Stomach (tissue), 9 donors: Measurements from ENCODE around the gene SEL1L. TPM values are rescaled to one million over a fixed set of nuclear protein-coding genes. Genes with fewer than 3 reads are reported as not detected.
"Not testable (repeated sequence)": the region's sequence is repeated elsewhere in the genome, so short reads cannot be mapped to it uniquely, and the experiment has no call there.

ENCODE experiments used
- DNase-seq, 2 donors: peaks; one replicate each; pipeline versions ENCODE4 v3.0.0 to v3.0.0-alpha.2; 2013 to 2019
- H3K27ac ChIP-seq, 5 donors: fragments of 200-600 bp in 4 of 5; sonication (generic) in 4 of 5; one replicate each; pipeline ENCODE4 v1.5.1; 2013 to 2019; ENCODE audit warnings: mild to moderate bottlenecking in 1 of 5, moderate library complexity in 1 of 5
- H3K27me3 ChIP-seq, 3 donors: fragments of 200-600 bp; sonication (generic); one replicate each; pipeline ENCODE4 v1.5.1; 2017 to 2019; ENCODE audit warnings: mixed run types in 1 of 3
- H3K36me3 ChIP-seq, 4 donors: fragments of 200-600 bp; sonication (generic); 1 replicate in 3 of 4; 2 replicates in 1 of 4; pipeline ENCODE4 v1.5.1; 2016 to 2019
- H3K4me1 ChIP-seq, 4 donors: fragments of 200-600 bp; sonication (generic); one replicate each; pipeline ENCODE4 v1.5.1; 2016 to 2019
- H3K4me3 ChIP-seq, 4 donors: fragments of 200-600 bp; sonication (generic) in 3 of 4; one replicate each; pipeline ENCODE4 v1.5.1; 2016 to 2019; ENCODE audit warnings: mild to moderate bottlenecking in 1 of 4
- H3K9me3 ChIP-seq, 4 donors: fragments of 200-600 bp; sonication (generic); one replicate each; pipeline ENCODE4 v1.5.1; 2016 to 2019
- EP300 ChIP-seq: sonication (generic); formaldehyde crosslinking; IDR thresholded peaks from one replicate; pipeline ENCODE4 v1.6.1; 2017; ENCODE audit warnings: antibody characterized with exemption
- POLR2A ChIP-seq, 4 donors: fragments of 450-650 bp; IDR thresholded peaks; one replicate each; pipeline ENCODE4 v1.6.1; 2016; ENCODE audit warnings: antibody characterized with exemption in 4 of 4, control low read depth in 2 of 4, mild to moderate bottlenecking in 1 of 4, moderate library complexity in 1 of 4
- POLR2AphosphoS5 ChIP-seq, 3 donors: sonication (generic); formaldehyde crosslinking; IDR thresholded peaks; one replicate each; pipeline ENCODE4 v1.6.1; 2016; ENCODE audit warnings: antibody characterized with exemption in 3 of 3
- WGBS, 5 donors: extraction: QIAGEN DNeasy Blood & Tissue Kit in 3 of 5; methylation state at CpG; one replicate each; pipeline versions ENCODE4 v1.1.5 to v1.1.7; 2013 to 2018; 5-methylcytosine and 5-hydroxymethylcytosine counted together
- intact Hi-C: fragments of 100-400 bp; cut with DNase I; formaldehyde crosslinking; loops from one replicate; pipeline ENCODE4 v1.15.1; 2023; ENCODE audit warnings: low total_unique reads
- polyA plus RNA-seq, 3 donors: library from polyadenylated mRNA; stranded (reverse); fragments of 200-250 nt; gene quantifications; one replicate each; pipeline ENCODE4 v1.2.3, GENCODE V29; 2013
- total RNA-seq, 5 donors: library from RNA; depleted of rRNA; stranded (reverse); fragments of >200 nt; gene quantifications; one replicate each; pipeline versions ENCODE4 v1.1.0 to v1.2.3, GENCODE V29; 2014 to 2016
- TF ChIP-seq, protein P1 (sequence below), 7 experiments: fragments of 450-650 bp in 4 of 7; fragments of 200-600 bp in 3 of 7; sonication (generic) in 3 of 7; IDR thresholded peaks; one replicate each; pipeline ENCODE4 v1.5.1; 2016 to 2019; ENCODE audit warnings: antibody characterized with exemption in 7 of 7, control low read depth in 2 of 7, mild to moderate bottlenecking in 1 of 7
- donor health status: healthy with polysubstance abuse.
- donor health status: Bipolar disorder and iron deficiency.
- donor health status: healthy.

Gene SEL1L
- total and polyA plus RNA-seq, 8 donors, result 5.0 to 175 (median 12.8) TPM

DNA sequence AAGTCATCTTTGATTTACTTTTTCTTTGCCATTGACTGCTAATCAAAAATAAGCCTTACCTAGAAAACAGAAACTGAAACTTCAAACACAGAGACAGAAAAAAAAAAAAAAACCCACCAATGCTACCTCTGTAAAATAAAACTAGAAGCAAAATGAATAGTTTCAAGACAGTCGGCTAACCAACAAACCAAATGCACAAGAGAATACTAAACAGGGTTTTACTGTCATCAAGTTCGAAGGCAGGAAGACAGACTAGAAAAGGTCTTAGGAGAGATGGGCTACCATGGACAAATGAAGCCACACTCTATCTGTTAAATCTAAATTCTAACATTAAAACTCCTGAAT is 59.5 kb downstream of the SEL1L start:
- H3K4me3 ChIP-seq, result no peak overlapping the region
- peaks cover 15 to 58% (median 50%) of the 10 kb centered on the region in 4 donors for H3K36me3 ChIP-seq
- WGBS, 5 donors, result 53 to 85% (median 74%) methylated on average over 2 of the region's 2 CpGs
- H3K27me3 ChIP-seq, result no peaks in the 10 kb centered on the region
- H3K9me3 ChIP-seq, result no peaks in the 10 kb centered on the region
- no peak for TF ChIP-seq POLR2A (IDR thresholded peaks at IDR 0.05)
- TF ChIP-seq, protein P1, sequence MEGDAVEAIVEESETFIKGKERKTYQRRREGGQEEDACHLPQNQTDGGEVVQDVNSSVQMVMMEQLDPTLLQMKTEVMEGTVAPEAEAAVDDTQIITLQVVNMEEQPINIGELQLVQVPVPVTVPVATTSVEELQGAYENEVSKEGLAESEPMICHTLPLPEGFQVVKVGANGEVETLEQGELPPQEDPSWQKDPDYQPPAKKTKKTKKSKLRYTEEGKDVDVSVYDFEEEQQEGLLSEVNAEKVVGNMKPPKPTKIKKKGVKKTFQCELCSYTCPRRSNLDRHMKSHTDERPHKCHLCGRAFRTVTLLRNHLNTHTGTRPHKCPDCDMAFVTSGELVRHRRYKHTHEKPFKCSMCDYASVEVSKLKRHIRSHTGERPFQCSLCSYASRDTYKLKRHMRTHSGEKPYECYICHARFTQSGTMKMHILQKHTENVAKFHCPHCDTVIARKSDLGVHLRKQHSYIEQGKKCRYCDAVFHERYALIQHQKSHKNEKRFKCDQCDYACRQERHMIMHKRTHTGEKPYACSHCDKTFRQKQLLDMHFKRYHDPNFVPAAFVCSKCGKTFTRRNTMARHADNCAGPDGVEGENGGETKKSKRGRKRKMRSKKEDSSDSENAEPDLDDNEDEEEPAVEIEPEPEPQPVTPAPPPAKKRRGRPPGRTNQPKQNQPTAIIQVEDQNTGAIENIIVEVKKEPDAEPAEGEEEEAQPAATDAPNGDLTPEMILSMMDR (IDR thresholded peaks at IDR 0.05), result no peak
- TF ChIP-seq POLR2AphosphoS5 (IDR thresholded peaks at IDR 0.05), result no peak
- TF ChIP-seq EP300, result no peak
- H3K4me1 ChIP-seq, result no peaks in the 10 kb centered on the region
- no peak for DNase-seq
- H3K27ac ChIP-seq, result peak overlapping the region in 2 of 5 donors; percentile 25 to 66
- intact Hi-C loops, result no loop called here

DNA sequence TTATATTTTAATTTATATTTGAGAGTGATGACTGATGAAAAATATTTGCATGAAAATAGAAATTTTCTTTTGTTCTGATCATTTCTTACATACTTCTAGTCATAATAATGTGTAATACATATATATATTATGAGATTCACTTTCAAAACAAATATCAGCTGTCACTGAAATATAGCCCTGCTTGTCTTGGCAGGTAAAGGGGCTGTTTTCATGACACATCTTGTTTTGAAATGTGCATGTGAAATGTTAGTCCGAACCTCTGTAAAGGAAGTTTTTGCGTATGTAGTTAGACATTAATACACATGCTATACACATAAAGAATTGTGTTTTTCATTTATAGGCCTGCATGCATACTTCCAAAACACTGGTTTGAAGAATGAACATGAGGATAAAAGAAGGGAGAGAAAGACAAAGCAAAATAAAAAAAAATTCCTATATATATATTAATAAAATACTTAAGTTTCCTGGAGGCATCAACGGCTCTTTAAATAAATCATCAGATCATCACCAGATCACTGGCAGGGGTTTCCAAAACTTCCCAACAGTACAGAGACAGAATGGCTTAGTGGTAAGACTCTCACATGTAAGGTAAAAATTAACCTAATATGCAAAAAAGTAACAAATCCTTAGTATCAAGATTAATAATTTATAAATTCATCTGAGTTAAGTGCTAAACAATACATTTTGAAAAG is 60.1 kb downstream of the SEL1L start:
- intact Hi-C loops, result no loop called here
- no peak overlapping the region for H3K4me3 ChIP-seq
- H3K9me3 ChIP-seq, result no peaks in the 10 kb centered on the region
- H3K27ac ChIP-seq, result peak overlapping the region in 2 of 5 donors; percentile 25 to 66
- H3K4me1 ChIP-seq, result no peaks in the 10 kb centered on the region
- TF ChIP-seq, protein P1 (IDR thresholded peaks at IDR 0.05), result no peak
- TF ChIP-seq POLR2AphosphoS5 (IDR thresholded peaks at IDR 0.05) (no peak), POLR2A (IDR thresholded peaks at IDR 0.05) (no peak), EP300 (no peak)
- H3K27me3 ChIP-seq, result no peaks in the 10 kb centered on the region
- DNase-seq, result no peak
- peaks cover 10 to 53% (median 45%) of the 10 kb centered on the region in 4 donors for H3K36me3 ChIP-seq
- WGBS, 5 donors, result 67 to 81% (median 77%) methylated on average over 3 of the region's 3 CpGs

DNA sequence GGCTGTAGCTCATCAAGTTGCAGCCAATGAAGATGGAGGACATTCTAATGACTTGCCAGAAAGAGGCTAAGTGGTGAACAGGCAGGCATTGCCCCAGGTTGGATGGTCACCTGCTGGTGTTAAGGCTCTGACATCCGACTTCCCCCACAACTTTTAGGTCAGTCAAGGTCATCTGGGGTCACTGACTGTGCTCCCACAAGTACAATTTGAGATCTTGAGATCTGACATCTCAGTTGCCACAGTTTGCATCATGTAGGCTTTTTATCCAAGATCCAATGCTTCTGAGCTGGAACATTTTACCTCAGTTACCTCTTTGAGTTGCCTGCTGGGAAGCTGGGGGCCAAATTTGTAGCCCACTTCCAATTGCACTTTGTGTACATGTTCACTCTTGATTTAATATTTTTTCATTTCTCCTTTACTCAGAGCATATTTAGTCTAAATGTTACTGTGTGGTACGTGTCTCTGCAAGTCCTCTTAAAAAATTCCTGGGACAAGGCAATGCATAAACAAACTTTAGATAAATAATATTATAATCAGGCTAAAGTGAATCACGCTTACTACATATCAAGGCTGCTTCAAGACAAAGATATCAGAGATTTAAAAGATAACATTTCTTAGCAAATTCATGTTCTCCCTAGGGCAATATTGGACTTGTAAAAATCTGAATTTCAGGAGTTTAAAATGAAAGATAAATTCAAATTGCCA is 61.4 kb downstream of the SEL1L start:
- Histone ChIP-seq H3K27ac (no peak overlapping the region), H3K9me3 (no peaks in the 10 kb centered on the region), H3K4me1 (no peaks in the 10 kb centered on the region), H3K4me3 (no peak overlapping the region), H3K36me3 (peaks cover 4 to 40% (median 31%) of the 10 kb centered on the region in 4 donors), H3K27me3 (no peaks in the 10 kb centered on the region)
- intact Hi-C loops, result no loop called here
- TF ChIP-seq EP300 (no peak), POLR2AphosphoS5 (IDR thresholded peaks at IDR 0.05) (no peak), POLR2A (IDR thresholded peaks at IDR 0.05) (no peak)
- TF ChIP-seq, protein P1 (IDR thresholded peaks at IDR 0.05), result no peak
- WGBS, 5 donors, result 66 to 84% (median 77%) methylated on average over 3 of the region's 3 CpGs
- no peak for DNase-seq

DNA sequence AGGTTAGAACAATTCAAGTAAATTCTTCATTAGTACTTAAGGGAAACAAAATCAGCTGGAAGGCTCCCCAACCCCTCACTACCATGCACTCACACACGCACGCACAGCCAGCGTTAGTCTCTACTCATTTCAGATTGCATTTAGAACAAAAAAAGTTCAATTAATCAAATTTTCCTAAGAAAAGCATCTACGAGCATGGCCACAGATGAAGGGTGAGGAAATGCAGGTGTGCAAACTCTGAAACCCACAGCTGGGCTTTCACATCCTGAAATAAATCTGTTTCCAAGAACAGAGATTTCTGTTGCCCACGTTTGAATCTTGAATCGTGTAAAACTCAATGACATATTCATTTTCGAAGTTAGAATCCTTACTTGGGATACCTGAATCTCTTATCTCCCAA is 62.6 kb downstream of the SEL1L start:
- Histone ChIP-seq H3K9me3 (no peaks in the 10 kb centered on the region), H3K4me3 (no peak overlapping the region), H3K4me1 (no peaks in the 10 kb centered on the region), H3K27ac (peak overlapping the region in 1 of 5 donors; percentile 43), H3K27me3 (no peaks in the 10 kb centered on the region), H3K36me3 (peaks cover 0 to 28% (median 19%) of the 10 kb centered on the region in 4 donors)
- no peak for DNase-seq
- WGBS, 5 donors, result 68 to 72% (median 70%) methylated on average over 7 of the region's 7 CpGs
- intact Hi-C loops, result no loop called here
- TF ChIP-seq POLR2AphosphoS5 (IDR thresholded peaks at IDR 0.05) (no peak), POLR2A (IDR thresholded peaks at IDR 0.05) (no peak), EP300 (no peak)

DNA sequence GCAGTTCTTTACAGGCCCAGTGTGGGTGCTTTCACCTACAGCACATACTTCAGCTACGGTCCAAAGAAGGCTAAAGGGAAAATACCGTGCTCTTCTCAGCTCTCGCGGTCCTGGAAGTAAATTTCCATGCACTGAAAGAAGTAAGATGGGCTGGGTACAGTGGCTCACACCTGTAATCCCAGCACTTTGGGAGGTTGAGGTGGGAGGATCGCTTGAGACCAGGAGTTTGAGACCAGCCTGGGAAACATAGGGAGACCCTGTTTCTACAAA is 63.2 kb downstream of the SEL1L start:
- 83 to 97% (median 95%) methylated on average over 5 of the region's 5 CpGs for WGBS, 5 donors
- H3K27me3 ChIP-seq, H3K4me1 ChIP-seq, intact Hi-C loops, DNase-seq, H3K9me3 ChIP-seq, H3K4me3 ChIP-seq: not testable (repeated sequence)
- H3K27ac ChIP-seq, result peak overlapping the region in 1 of 5 donors; percentile 43
- peaks cover 0 to 22% (median 14%) of the 10 kb centered on the region in 4 donors for H3K36me3 ChIP-seq
